ELR (cell line): ENCODE data around the gene C3orf33.

Experiments
- DNase-seq: peaks from one replicate; pipeline ENCODE4 v3.0.0-alpha.2; 2015; ENCODE audit warnings: low read depth

Gene C3orf33

GRCh38 chr3:155741603-155742002, 64.5 kb downstream of the C3orf33 start:
- DNase-seq, result no peak

GRCh38 chr3:155741101-155741500, 65.0 kb downstream of the C3orf33 start:
- DNase-seq, result no peak

- peak; percentile 39 for DNase-seq
Measured at GRCh38 chr3:155739154-155739553, 66.9 kb downstream of the C3orf33 start.

- DNase-seq, result no peak
Measured at GRCh38 chr3:155738580-155739076, 67.5 kb downstream of the C3orf33 start.

- no peak for DNase-seq
Measured at GRCh38 chr3:155737844-155738460, 68.1 kb downstream of the C3orf33 start.

GRCh38 chr3:155736381-155736780, 69.7 kb downstream of the C3orf33 start:
- no peak for DNase-seq

GRCh38 chr3:155730843-155731242, 75.2 kb downstream of the C3orf33 start:
- DNase-seq, result no peak

GRCh38 chr3:155727836-155728235, 78.2 kb downstream of the C3orf33 start:
- DNase-seq, result no peak

GRCh38 chr3:155714295-155714718, 91.8 kb downstream of the C3orf33 start:
- DNase-seq, result no peak
